Endodermal cell (in vitro differentiated cells): ENCODE data around the gene SLC35A3. TPM values are rescaled to one million over a fixed set of nuclear protein-coding genes. Genes with fewer than 3 reads are reported as not detected.
"Not testable (repeated sequence)": the region's sequence is repeated elsewhere in the genome, so short reads cannot be mapped to it uniquely, and the experiment has no call there.

Source experiments
- DNase-seq: peaks from one replicate; pipeline ENCODE4 v3.0.0-alpha.2; 2017
- H3K27ac ChIP-seq: 2 replicates; pipeline ENCODE4 v1.5.1; 2013; ENCODE audit warnings: mild to moderate bottlenecking, low read depth, low read length, moderate library complexity
- H3K27me3 ChIP-seq: 2 replicates; pipeline ENCODE4 v1.6.1; 2013; ENCODE audit warnings: mild to moderate bottlenecking, low read length, moderate library complexity; ENCODE audit not compliant: insufficient read depth, control insufficient read depth, poor library complexity, severe bottlenecking
- H3K36me3 ChIP-seq: 2 replicates; pipeline ENCODE4 v1.7.0; 2013; ENCODE audit warnings: mild to moderate bottlenecking, low read length, moderate library complexity; ENCODE audit not compliant: control insufficient read depth, insufficient read depth
- H3K4me1 ChIP-seq: one replicate; pipeline ENCODE4 v1.7.0; 2013; ENCODE audit warnings: low read length; ENCODE audit not compliant: control insufficient read depth, insufficient read depth
- H3K4me3 ChIP-seq: 2 replicates; pipeline ENCODE4 v1.5.1; 2013; ENCODE audit warnings: mild to moderate bottlenecking, low read length, moderate library complexity
- H3K9ac ChIP-seq: 2 replicates; pipeline ENCODE4 v1.6.1; 2013; ENCODE audit warnings: mild to moderate bottlenecking, low read length, moderate library complexity; ENCODE audit not compliant: poor library complexity, severe bottlenecking; ENCODE audit errors: extremely low read depth
- H3K9me3 ChIP-seq: 2 replicates; pipeline ENCODE4 v1.6.1; 2013; ENCODE audit warnings: mild to moderate bottlenecking, low read length, moderate library complexity; ENCODE audit not compliant: control insufficient read depth
- H3K27ac Mint-ChIP-seq: 2 replicates; pipeline ENCODE4 v1.8.0; 2020; ENCODE audit warnings: mixed read lengths
- H3K27me3 Mint-ChIP-seq: 2 replicates; pipeline ENCODE4 v1.8.0; 2021; ENCODE audit warnings: mild to moderate bottlenecking, mixed read lengths; ENCODE audit not compliant: insufficient read depth
- H3K36me3 Mint-ChIP-seq: 2 replicates; pipeline ENCODE4 v1.8.0; 2020; ENCODE audit warnings: low read depth, mixed read lengths
- H3K4me1 Mint-ChIP-seq: 2 replicates; pipeline ENCODE4 v1.8.0; 2020; ENCODE audit warnings: mixed read lengths
- H3K4me3 Mint-ChIP-seq: 2 replicates; pipeline ENCODE4 v1.8.0; 2020; ENCODE audit warnings: mild to moderate bottlenecking, moderate library complexity, mixed read lengths
- H3K9me3 Mint-ChIP-seq: 2 replicates; pipeline ENCODE4 v1.8.0; 2020; ENCODE audit warnings: mild to moderate bottlenecking, mixed read lengths
- CTCF ChIP-seq: fragments of 200-600 bp; sonication (generic); conservative IDR thresholded peaks from 2 replicates; pipeline ENCODE4 v1.5.0; 2021; ENCODE audit warnings: antibody characterized with exemption, mild to moderate bottlenecking
- WGBS, 2 experiments: methylation state at CpG; one replicate each; pipeline versions ENCODE4 v1.1.5 to v1.1.7; 2013; ENCODE audit warnings: missing lambda C conversion rate in 2 of 2, mixed read lengths in 1 of 2; ENCODE audit not compliant: insufficient coverage in 1 of 2, insufficient read length in 1 of 2; 5-methylcytosine and 5-hydroxymethylcytosine counted together
- total RNA-seq, 2 donors: library from RNA; stranded (reverse); fragmentation: NEBNext Ultra II Directional in 1 of 2; extraction: Animal tissue kit (Norgen Biotek cat#: 25700) in 1 of 2; gene quantifications; 2 replicates in 1 of 2; 3 replicates in 1 of 2; pipeline ENCODE4 v1.2.1, GENCODE V29; 2021

SLC35A3 gene
- total RNA-seq, 2 donors from 2014 or later = 41.2 to 47.0 TPM

- Mint-ChIP-seq H3K9me3 (peaks cover 3% of the 10 kb centered on the region), H3K27me3 (no peaks in the 10 kb centered on the region), H3K4me1 (peaks cover 22% of the 10 kb centered on the region), H3K4me3 (peak overlapping the region; percentile 94), H3K27ac (peak overlapping the region; percentile 97), H3K36me3 (peaks cover 23% of the 10 kb centered on the region)
- TF ChIP-seq CTCF = no peak
- H3K9me3 ChIP-seq = peaks cover 4% of the 10 kb centered on the region
- no peaks in the 10 kb centered on the region for H3K27me3 ChIP-seq
- H3K4me3 ChIP-seq = peak overlapping the region; percentile 95
- no peaks in the 10 kb centered on the region for H3K4me1 ChIP-seq
- peak overlapping the region; percentile 96 for H3K27ac ChIP-seq
- 0% methylated on average over 14 to 37 of the region's 37 CpGs for WGBS, 2 experiments
- H3K36me3 ChIP-seq = peaks cover 12% of the 10 kb centered on the region
- H3K9ac ChIP-seq = peak overlapping the region; percentile 94
- DNase-seq = peak; percentile 79
Observed at GRCh38 chr1:100038660-100039287, 69.0 kb downstream of the SLC35A3 start.

- no peak for TF ChIP-seq CTCF
- peak overlapping the region; percentile 95 for H3K4me3 ChIP-seq
- peak overlapping the region; percentile 94 for H3K9ac ChIP-seq
- 78% methylated on average over 2 of the region's 2 CpGs; no CpG with 5 or more reads in 1 of the 2 experiments for WGBS, 2 experiments
- Mint-ChIP-seq H3K4me3 (peak overlapping the region; percentile 94), H3K27me3 (no peaks in the 10 kb centered on the region), H3K9me3 (peaks cover 11% of the 10 kb centered on the region), H3K27ac (peak overlapping the region; percentile 97), H3K36me3 (peaks cover 31% of the 10 kb centered on the region), H3K4me1 (peaks cover 20% of the 10 kb centered on the region)
- peaks cover 19% of the 10 kb centered on the region for H3K36me3 ChIP-seq
- H3K27me3 ChIP-seq = no peaks in the 10 kb centered on the region
- H3K4me1 ChIP-seq = no peaks in the 10 kb centered on the region
- no peak overlapping the region for H3K27ac ChIP-seq
- no peak for DNase-seq
- H3K9me3 ChIP-seq = peaks cover 12% of the 10 kb centered on the region
Observed at GRCh38 chr1:100039591-100039990, 69.8 kb downstream of the SLC35A3 start.

- no peak overlapping the region for H3K9ac ChIP-seq
- H3K27ac Mint-ChIP-seq = peak overlapping the region; percentile 13
- no peak for TF ChIP-seq CTCF
- no peak overlapping the region for H3K4me3 Mint-ChIP-seq
- H3K4me3 ChIP-seq = peak overlapping the region; percentile 42
- no peaks in the 10 kb centered on the region for H3K27me3 Mint-ChIP-seq
- peaks cover 36% of the 10 kb centered on the region for H3K36me3 ChIP-seq
- WGBS, 2 experiments = 97% methylated on average over 4 to 5 of the region's 5 CpGs
- peaks cover 31% of the 10 kb centered on the region for H3K4me1 Mint-ChIP-seq
- DNase-seq = no peak
- peaks cover 12% of the 10 kb centered on the region for H3K4me1 ChIP-seq
- H3K9me3 Mint-ChIP-seq = peaks cover 17% of the 10 kb centered on the region
- H3K9me3 ChIP-seq = peaks cover 20% of the 10 kb centered on the region
- no peak overlapping the region for H3K27ac ChIP-seq
- H3K36me3 Mint-ChIP-seq = peaks cover 39% of the 10 kb centered on the region
- H3K27me3 ChIP-seq = no peaks in the 10 kb centered on the region
Observed at GRCh38 chr1:100045206-100045605, 75.4 kb downstream of the SLC35A3 start.

- not testable (repeated sequence) for H3K4me3 ChIP-seq, H3K9ac ChIP-seq, DNase-seq, H3K27me3 ChIP-seq, H3K27me3 Mint-ChIP-seq, H3K27ac ChIP-seq, H3K27ac Mint-ChIP-seq, H3K4me3 Mint-ChIP-seq
- WGBS, 2 experiments = 78 to 98% methylated on average over 9 to 11 of the region's 11 CpGs
- Mint-ChIP-seq H3K9me3 (peaks cover 17% of the 10 kb centered on the region), H3K36me3 (peaks cover 43% of the 10 kb centered on the region), H3K4me1 (peaks cover 27% of the 10 kb centered on the region)
- Histone ChIP-seq H3K36me3 (peaks cover 56% of the 10 kb centered on the region), H3K9me3 (peaks cover 27% of the 10 kb centered on the region), H3K4me1 (peaks cover 12% of the 10 kb centered on the region)
Observed at GRCh38 chr1:100047235-100047708, 77.5 kb downstream of the SLC35A3 start.
